ENCODE results near the gene HTR1D.

Gene HTR1D

DNA sequence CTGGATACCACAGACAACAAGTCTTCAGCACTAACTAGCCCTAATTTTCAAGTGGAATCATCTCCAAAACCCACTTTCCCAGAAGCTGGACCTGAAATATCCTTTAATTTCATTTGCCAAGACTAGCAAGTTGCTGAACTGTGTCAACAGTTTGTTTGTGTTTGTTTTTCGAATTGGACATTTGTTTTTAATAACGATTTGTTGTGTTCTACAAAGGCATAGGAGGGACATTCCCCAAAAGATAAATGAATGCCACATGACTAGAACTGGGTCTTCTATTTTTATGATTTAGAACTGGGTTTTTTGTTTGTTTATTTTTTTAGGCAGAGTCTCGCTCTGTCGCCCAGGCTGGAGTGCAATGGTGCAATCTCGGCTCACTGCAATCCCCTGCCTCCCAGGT is 66.6 kb downstream of the HTR1D start:
- DNase-seq (ENCODE audit: low read depth in 2 of 2) = no peak

DNA sequence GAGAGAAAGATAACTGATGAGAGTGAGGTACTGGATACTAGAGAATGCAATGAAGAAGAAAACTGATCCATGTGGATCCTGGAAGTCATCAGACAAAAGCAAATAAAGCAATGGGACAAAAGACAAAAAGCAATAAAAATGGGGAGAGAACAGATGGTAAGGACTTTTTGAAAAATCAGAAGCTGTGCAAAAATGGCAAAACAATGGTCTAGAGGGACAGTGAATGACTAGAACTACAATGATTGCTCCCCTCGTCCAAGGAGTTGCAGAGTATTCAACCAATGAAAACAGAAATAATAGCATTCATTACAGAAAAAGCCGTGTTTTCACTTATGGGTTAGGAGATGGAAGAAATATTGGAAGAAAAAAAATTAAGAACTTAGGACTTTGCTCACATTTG is 67.2 kb downstream of the HTR1D start:
- DNase-seq (ENCODE audit: low read depth in 2 of 2) = no peak

DNA sequence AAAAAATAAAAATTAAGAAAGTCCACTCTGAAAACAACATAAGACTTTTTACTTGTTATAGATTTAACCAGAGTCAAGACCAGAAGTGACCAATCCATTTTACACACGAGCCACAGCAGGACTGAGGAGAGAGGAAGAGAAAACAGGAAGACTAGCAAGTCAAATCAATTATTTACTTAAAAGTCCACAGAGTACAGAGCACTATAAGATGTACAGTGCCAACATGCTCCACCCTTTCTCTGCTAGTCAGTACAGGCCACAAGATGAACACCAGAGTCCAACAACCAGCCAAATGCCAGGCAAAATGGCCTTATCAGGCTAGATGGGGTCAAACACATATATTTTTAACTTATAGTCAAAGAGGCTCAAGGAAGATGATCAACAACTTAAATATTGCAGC is 68.2 kb downstream of the HTR1D start:
- DNase-seq (ENCODE audit: low read depth in 2 of 2) = no peak

DNA sequence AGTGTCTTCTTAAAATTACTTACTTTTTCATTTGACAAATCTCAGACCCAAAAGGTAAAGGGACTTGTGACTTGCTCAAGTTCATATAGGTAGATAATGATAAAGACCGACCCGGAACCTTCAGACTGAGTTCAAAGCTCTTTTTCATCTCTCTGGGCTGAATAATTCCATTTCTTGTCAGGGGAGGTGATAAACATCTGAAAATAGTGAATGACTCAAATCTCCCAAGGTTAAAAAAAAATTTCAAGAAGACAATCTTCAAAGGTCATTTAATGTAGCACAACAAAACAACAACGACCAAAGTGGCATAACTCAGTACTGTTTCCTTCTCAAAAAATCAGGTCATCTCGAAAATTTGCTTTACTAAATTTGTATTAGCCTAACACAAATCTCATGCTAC is 69.2 kb downstream of the HTR1D start:
- no peak for DNase-seq (ENCODE audit: low read depth in 2 of 2)

Measured in stimulated activated CD4-positive, alpha-beta T cell treated with anti-CD3 and anti-CD28 coated beads, Interleukin-1b, Interleukin-23, amount 100 ng/mL, for 1 hour (primary cell).